OCI-LY3 (cell line): ENCODE results near the gene ST6GAL1.

ENCODE experiments used
- CTCF ChIP-seq: fragments of 200-600, 300-600 bp; sonication (generic); IDR thresholded peaks from 2 replicates; pipeline ENCODE4 v1.5.1; 2014; ENCODE audit warnings: antibody characterized with exemption, low read length, low read depth
- EZH2phosphoT487 ChIP-seq: fragments of 200-600 bp; shearing (Covaris generic); IDR thresholded peaks from 2 replicates; pipeline ENCODE4 v1.6.1; 2018; ENCODE audit warnings: antibody characterized with exemption, mixed run types, low read depth

- TF ChIP-seq CTCF (no peak), EZH2phosphoT487 (no peak)
Observed at GRCh38 chr3:186925826-186926225, 4.5 kb upstream of the ST6GAL1 start.
